GM21367 (cell line): Measurements from ENCODE around the gene UVRAG.
"Not testable (repeated sequence)": the region's sequence is repeated elsewhere in the genome, so short reads cannot be mapped to it uniquely, and the experiment has no call there.

Experiments used
- ATAC-seq: cut with Tn5 transposase; IDR thresholded peaks from one replicate; pipeline ENCODE4 v1.9.1; 2021; ENCODE audit not compliant: unreplicated experiment

UVRAG gene

GRCh38 chr11:75873417-75874221 lies 58.6 kb downstream of the UVRAG start:
- ATAC-seq, result peak; percentile 71

GRCh38 chr11:75874684-75875341 lies 59.8 kb downstream of the UVRAG start:
- ATAC-seq, result no peak

GRCh38 chr11:75877327-75877726 lies 62.3 kb downstream of the UVRAG start:
- ATAC-seq, result not testable (repeated sequence)

- not testable (repeated sequence) for ATAC-seq
Observed at GRCh38 chr11:75877931-75878330, 62.9 kb downstream of the UVRAG start.

GRCh38 chr11:75878933-75879332 lies 63.9 kb downstream of the UVRAG start:
- no peak for ATAC-seq

- ATAC-seq, result no peak
Observed at GRCh38 chr11:75879737-75880136, 64.7 kb downstream of the UVRAG start.

GRCh38 chr11:75880343-75880742 lies 65.3 kb downstream of the UVRAG start:
- not testable (repeated sequence) for ATAC-seq

- no peak for ATAC-seq
Observed at GRCh38 chr11:75884321-75884720, 69.3 kb downstream of the UVRAG start.

- no peak for ATAC-seq
Observed at GRCh38 chr11:75888416-75888815, 73.4 kb downstream of the UVRAG start.

- ATAC-seq, result no peak
Observed at GRCh38 chr11:75891947-75892739, 77.1 kb downstream of the UVRAG start.

- no peak for ATAC-seq
Observed at GRCh38 chr11:75893251-75893650, 78.2 kb downstream of the UVRAG start.

GRCh38 chr11:75894036-75894585 lies 79.1 kb downstream of the UVRAG start:
- no peak for ATAC-seq

GRCh38 chr11:75896843-75897419 lies 81.9 kb downstream of the UVRAG start:
- no peak for ATAC-seq

GRCh38 chr11:75898871-75899270 lies 83.9 kb downstream of the UVRAG start:
- no peak for ATAC-seq

GRCh38 chr11:75899806-75900205 lies 84.8 kb downstream of the UVRAG start:
- no peak for ATAC-seq

- ATAC-seq, result no peak
Observed at GRCh38 chr11:75900848-75901247, 85.8 kb downstream of the UVRAG start.

GRCh38 chr11:75902631-75903030 lies 87.6 kb downstream of the UVRAG start:
- no peak for ATAC-seq

- ATAC-seq, result no peak
Observed at GRCh38 chr11:75903276-75903675, 88.3 kb downstream of the UVRAG start.

- ATAC-seq, result no peak
Observed at GRCh38 chr11:75905434-75905833, 90.4 kb downstream of the UVRAG start.

- ATAC-seq, result no peak
Observed at GRCh38 chr11:75907906-75908527, 93.0 kb downstream of the UVRAG start.
